Aorta (tissue), 5 donors: ENCODE measurements around the gene NEK3. TPM values are rescaled to one million over a fixed set of nuclear protein-coding genes. Genes with fewer than 3 reads are reported as not detected.
"Not testable (repeated sequence)": the region's sequence is repeated elsewhere in the genome, so short reads cannot be mapped to it uniquely, and the experiment has no call there.

Experiments
- ATAC-seq: fragments of 200-7000 bp; cut with Tn5 transposase; one replicate; pipeline ENCODE4 v1.9.1; 2022; ENCODE audit warnings: moderate library complexity; ENCODE audit not compliant: low FRiP score
- DNase-seq, 2 donors: peaks; one replicate each; pipeline ENCODE4 v3.0.0-alpha.2; 2020
- H3K27ac ChIP-seq, 2 donors: one replicate each; pipeline ENCODE4 v1.5.1; 2013; ENCODE audit warnings: low read length in 2 of 2, mild to moderate bottlenecking in 2 of 2, moderate library complexity in 2 of 2, control low read depth in 1 of 2, inconsistent platforms in 1 of 2, low read depth in 1 of 2
- H3K27me3 ChIP-seq, 2 donors: one replicate each; pipeline ENCODE4 v1.6.1; 2013; ENCODE audit warnings: control low read depth in 1 of 2, low read length in 1 of 2, mild to moderate bottlenecking in 1 of 2, moderate library complexity in 1 of 2; ENCODE audit not compliant: insufficient read depth in 2 of 2, control insufficient read depth in 1 of 2
- H3K36me3 ChIP-seq, 2 donors: one replicate each; pipeline ENCODE4 v1.6.1; 2013; ENCODE audit warnings: control low read depth in 1 of 2, low read length in 1 of 2, mild to moderate bottlenecking in 1 of 2; ENCODE audit not compliant: insufficient read depth in 2 of 2, control insufficient read depth in 1 of 2
- H3K4me1 ChIP-seq, 2 donors: one replicate each; pipeline ENCODE4 v1.6.1; 2013; ENCODE audit warnings: low read length in 2 of 2, control low read depth in 1 of 2, mild to moderate bottlenecking in 1 of 2, moderate library complexity in 1 of 2; ENCODE audit not compliant: insufficient read depth in 2 of 2, control insufficient read depth in 1 of 2
- H3K4me3 ChIP-seq, 2 donors: one replicate each; pipeline ENCODE4 v1.5.1; 2013; ENCODE audit warnings: low read length in 2 of 2, control low read depth in 1 of 2, mild to moderate bottlenecking in 1 of 2
- H3K9me3 ChIP-seq: one replicate; pipeline ENCODE4 v1.6.1; 2013; ENCODE audit warnings: mild to moderate bottlenecking, low read length; ENCODE audit not compliant: control insufficient read depth
- WGBS, 2 donors: extraction: QIAGEN DNeasy Blood & Tissue Kit; methylation state at CpG; one replicate each; pipeline ENCODE4 v1.1.7; 2013; 5-methylcytosine and 5-hydroxymethylcytosine counted together
- intact Hi-C, 2 donors: fragments of 100-400 bp; cut with DNase I; formaldehyde crosslinking; loops; one replicate each; pipeline versions ENCODE4 v1.14.2 to v1.15.0; 2022
- polyA plus RNA-seq, 2 donors: library from polyadenylated mRNA; stranded (reverse); fragments of 200-250 nt; gene quantifications; one replicate each; pipeline ENCODE4 v1.2.3, GENCODE V29; 2013
- total RNA-seq, 2 donors: library from RNA; stranded (reverse); fragmentation: NEBNext Ultra II Directional; extraction: Animal tissue kit (Norgen Biotek cat#: 25700); gene quantifications; one replicate each; pipeline ENCODE4 v1.2.1, GENCODE V29; 2021
- donor health status: healthy with polysubstance abuse.
- donor health status: Bipolar disorder and iron deficiency.
- donor health status: DM: no; HTN: no; CAD: no.
- donor health status: DM: no; HTN: no; CAD: no.
- donor health status: DM: yes; HTN: yes; CAD: no.

Gene NEK3
- total and polyA plus RNA-seq, 4 donors = 4.9 to 70.0 (median 18.8) TPM

DNA sequence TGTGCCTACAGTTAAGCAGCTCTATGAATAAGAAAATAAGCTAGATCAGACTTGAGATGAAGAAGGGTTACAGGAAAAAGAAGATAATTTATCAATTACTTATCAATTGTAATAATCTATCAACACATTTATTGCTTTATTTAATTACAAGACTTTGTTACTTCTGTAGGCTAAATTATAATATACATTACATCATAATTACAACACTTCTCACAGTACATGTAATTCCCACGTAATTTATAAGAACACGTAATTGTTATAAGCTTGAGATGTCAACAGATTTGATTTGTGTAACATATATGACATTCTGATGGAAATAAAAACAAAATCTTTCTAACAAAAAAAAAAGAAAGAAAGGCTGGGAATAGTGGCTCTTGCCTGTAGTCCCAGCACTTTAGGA lies 67.3 kb downstream of the NEK3 start:
- H3K27me3 ChIP-seq = no peaks in the 10 kb centered on the region
- H3K4me3 ChIP-seq = no peak overlapping the region
- H3K4me1 ChIP-seq = no peaks in the 10 kb centered on the region
- no peak for DNase-seq
- intact Hi-C loops = no loop called here
- 90 to 93% methylated on average over 2 of the region's 2 CpGs for WGBS, 2 donors
- no peaks in the 10 kb centered on the region for H3K9me3 ChIP-seq
- H3K36me3 ChIP-seq = no peaks in the 10 kb centered on the region
- no peak for ATAC-seq
- H3K27ac ChIP-seq = no peak overlapping the region

DNA sequence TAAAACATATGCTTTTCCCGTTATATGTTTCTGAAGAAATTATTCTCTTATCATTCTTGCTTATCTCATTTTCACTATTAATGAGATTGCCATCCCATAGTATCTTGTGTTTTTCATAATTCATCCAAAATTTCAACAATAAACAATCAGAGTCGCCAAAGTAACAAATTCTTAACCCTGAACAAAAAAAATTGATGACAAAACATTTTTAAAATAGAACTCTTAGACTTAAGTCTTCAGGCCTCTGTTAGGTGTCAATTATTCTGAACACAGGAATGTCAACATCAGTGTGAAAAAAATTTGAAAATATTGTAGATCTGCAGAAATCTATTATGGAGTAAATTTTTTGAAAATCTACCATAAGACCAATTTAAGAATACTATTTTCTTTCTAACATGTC lies 67.9 kb downstream of the NEK3 start:
- H3K36me3 ChIP-seq = no peaks in the 10 kb centered on the region
- H3K9me3 ChIP-seq = no peaks in the 10 kb centered on the region
- no peak for DNase-seq
- intact Hi-C loops = no loop called here
- no peaks in the 10 kb centered on the region for H3K27me3 ChIP-seq
- H3K4me1 ChIP-seq = no peaks in the 10 kb centered on the region
- H3K27ac ChIP-seq = no peak overlapping the region
- ATAC-seq = no peak
- WGBS, 2 donors = 76 to 79% methylated on average over 2 of the region's 2 CpGs
- no peak overlapping the region for H3K4me3 ChIP-seq

DNA sequence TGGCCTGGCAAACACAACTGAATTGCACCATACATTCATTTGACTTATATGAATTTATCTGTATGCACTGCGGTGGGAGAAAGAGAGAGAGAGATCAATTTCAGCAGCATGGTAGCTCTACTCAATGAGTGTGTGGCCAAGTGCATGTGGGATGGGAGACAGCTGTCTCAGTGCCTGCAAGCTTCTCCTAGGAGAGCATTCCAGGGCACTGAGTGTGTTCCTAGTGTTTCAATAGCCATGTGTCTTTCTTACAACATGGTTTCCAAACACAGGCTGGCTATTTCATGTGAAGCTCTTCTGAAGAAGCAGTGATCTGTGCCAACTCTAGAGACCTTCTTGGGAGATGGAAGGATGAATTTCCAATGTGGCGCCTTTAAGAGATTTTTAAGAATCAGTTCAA lies 74.0 kb downstream of the NEK3 start:
- intact Hi-C loops = no loop called here
- H3K27me3 ChIP-seq = no peaks in the 10 kb centered on the region
- 92 to 94% methylated on average over 2 of the region's 2 CpGs for WGBS, 2 donors
- H3K4me3 ChIP-seq = no peak overlapping the region
- no peaks in the 10 kb centered on the region for H3K36me3 ChIP-seq
- ATAC-seq = no peak
- H3K4me1 ChIP-seq = no peaks in the 10 kb centered on the region
- no peak overlapping the region for H3K27ac ChIP-seq
- DNase-seq = no peak
- no peaks in the 10 kb centered on the region for H3K9me3 ChIP-seq

DNA sequence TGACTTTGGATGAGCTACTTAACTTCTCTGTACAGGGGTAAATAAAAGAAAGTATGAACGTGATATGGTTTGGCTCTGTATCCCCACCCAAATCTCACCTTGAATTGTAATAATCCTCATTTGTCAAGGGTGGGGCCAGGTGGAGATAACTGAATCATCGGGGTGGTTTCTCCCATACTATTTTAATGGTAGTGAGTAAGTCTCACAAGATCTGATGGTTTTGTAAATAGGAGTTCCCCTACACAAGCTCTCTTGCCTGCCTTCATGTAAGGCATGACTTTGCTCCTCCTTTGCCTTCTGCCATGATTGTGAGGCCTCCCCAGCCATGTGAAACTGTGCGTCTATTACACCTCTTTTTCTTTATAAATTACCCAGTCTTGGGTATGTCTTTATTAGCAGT lies 74.4 kb downstream of the NEK3 start:
- H3K4me3 ChIP-seq, H3K36me3 ChIP-seq, DNase-seq, H3K9me3 ChIP-seq, ATAC-seq, H3K27ac ChIP-seq, intact Hi-C loops, H3K4me1 ChIP-seq, H3K27me3 ChIP-seq: not testable (repeated sequence)
- WGBS, 2 donors = 89 to 91% methylated on average over 3 of the region's 3 CpGs

Other genes with a start within 250 kb of the NEK3 start
- gene ATP7B, start 148.1 kb downstream of the NEK3 start, total RNA-seq = 1 to 10 TPM; 9.7 to 9.8 TPM
- 1 to 10 TPM in 1 of 2 donors, under 1 TPM in 1; 0.75 to 3.0 TPM for gene ATP7B, start 148.1 kb downstream of the NEK3 start, polyA plus RNA-seq
- gene ALG11, start 147.2 kb downstream of the NEK3 start, total RNA-seq = 10 to 100 TPM; 29.9 to 32.5 TPM
- gene ALG11, start 147.2 kb downstream of the NEK3 start, polyA plus RNA-seq = 1 to 10 TPM; 7.1 to 7.6 TPM
- 10 to 100 TPM; 14.5 to 18.0 TPM for gene UTP14C, start 134.9 kb downstream of the NEK3 start, total RNA-seq
- gene UTP14C, start 134.9 kb downstream of the NEK3 start, polyA plus RNA-seq = 1 to 10 TPM; 4.4 to 8.2 TPM
- 1 to 10 TPM in 1 of 2 donors, under 1 TPM in 1; 0.58 to 1.4 TPM for gene NEK5, start 30.5 kb downstream of the NEK3 start, total RNA-seq
- gene NEK5, start 30.5 kb downstream of the NEK3 start, polyA plus RNA-seq = under 1 TPM in 1 of 2 donors, not detected in 1; 0.15 TPM
- 10 to 100 TPM in 1 of 2 donors, 1 to 10 TPM in 1; 6.6 to 16.0 TPM for gene THSD1, start 246.6 kb upstream of the NEK3 start, total RNA-seq
- 1 to 10 TPM in 1 of 2 donors, not detected in 1; 1.3 TPM for gene THSD1, start 246.6 kb upstream of the NEK3 start, polyA plus RNA-seq